ENCODE results near the gene NRDC. TPM values are rescaled to one million over a fixed set of nuclear protein-coding genes. Genes with fewer than 3 reads are reported as not detected.
A peak's percentile ranks its signal among the peaks of the same experiment; 100 is the strongest.
"Not testable (repeated sequence)": the region's sequence is repeated elsewhere in the genome, so short reads cannot be mapped to it uniquely, and the experiment has no call there.

NRDC gene
- total RNA-seq, 2 donors from 2014 or later, result 173 to 204 TPM

DNA sequence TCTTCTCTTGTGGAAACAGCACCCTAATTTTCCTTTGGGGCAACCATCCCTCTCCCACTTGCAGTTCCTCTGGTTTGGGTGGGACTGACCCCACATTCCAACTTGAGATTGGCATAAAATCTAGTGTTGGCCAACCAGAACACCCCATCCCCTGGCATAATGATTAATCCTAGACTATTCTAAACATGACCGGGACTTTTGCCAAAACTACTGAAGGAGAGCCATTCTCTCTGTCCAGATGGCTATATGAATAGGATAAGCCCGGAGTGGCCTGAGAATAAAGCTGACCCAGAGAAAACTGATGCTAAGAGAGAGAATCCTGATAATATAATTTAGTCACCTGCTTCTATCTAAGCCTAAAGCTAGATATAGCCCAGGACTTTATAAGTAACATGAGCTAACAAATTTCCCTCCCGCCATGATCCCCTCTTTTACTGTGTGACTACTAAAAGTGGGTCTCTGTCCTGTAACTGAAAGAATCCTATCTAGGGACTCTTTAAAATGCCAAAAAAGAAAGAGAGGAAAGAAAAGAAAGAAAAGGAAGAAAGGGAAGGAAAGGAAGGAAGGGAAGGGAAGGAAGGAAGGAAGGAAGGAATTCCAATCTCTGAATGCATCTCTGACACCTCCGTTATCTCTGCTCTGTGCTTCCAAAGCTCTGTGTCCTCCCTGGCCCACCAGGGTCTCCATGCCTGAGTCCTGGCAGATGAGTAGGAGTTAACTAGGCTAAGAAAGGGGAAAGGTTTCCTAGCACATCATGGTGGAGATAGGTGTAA lies 28.0 kb upstream of the NRDC start:
- peaks cover 14 to 15% of the 10 kb centered on the region in 2 donors for H3K27me3 Mint-ChIP-seq
- peaks cover 6% of the 10 kb centered on the region for H3K36me3 Mint-ChIP-seq
- H3K9me3 Mint-ChIP-seq, result peaks cover 4% of the 10 kb centered on the region
- DNase-seq (ENCODE audit: low spot score) (no peak), ATAC-seq (no peak)
- no peak overlapping the region for H3K4me3 Mint-ChIP-seq
- H3K27ac Mint-ChIP-seq, result peak overlapping the region in 1 of 2 donors; percentile 69
- H3K4me1 Mint-ChIP-seq (ENCODE audit: low read depth in 2 of 2), result peaks cover 0 to 13% of the 10 kb centered on the region in 2 donors

DNA sequence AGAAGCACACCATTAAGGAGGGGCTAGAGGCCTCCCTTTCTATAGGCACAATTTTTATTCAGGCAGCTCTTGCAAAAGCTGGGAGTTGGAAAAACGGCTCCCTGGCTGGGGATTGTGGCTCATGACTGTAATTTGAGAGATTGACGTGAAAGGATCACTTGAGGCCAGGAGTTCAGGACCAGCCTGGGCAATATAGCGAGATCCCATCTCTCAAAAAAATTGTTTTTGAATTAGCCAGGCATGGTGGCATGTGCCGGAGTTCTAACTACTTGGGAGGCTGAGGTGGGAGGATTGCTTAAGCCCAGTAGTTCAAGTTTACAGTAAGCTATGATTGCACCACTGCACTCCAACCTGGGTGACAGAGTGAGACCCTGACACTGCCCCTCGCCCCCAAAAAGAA lies 23.9 kb upstream of the NRDC start:
- ATAC-seq (no peak), DNase-seq (ENCODE audit: low spot score) (no peak)
- Mint-ChIP-seq H3K36me3 (peaks cover 6% of the 10 kb centered on the region), H3K4me3 (no peak overlapping the region), H3K27ac (no peak overlapping the region), H3K9me3 (peaks cover 4% of the 10 kb centered on the region), H3K4me1 (ENCODE audit: low read depth in 2 of 2) (peaks cover 0 to 13% of the 10 kb centered on the region in 2 donors), H3K27me3 (peaks cover 14 to 30% of the 10 kb centered on the region in 2 donors)

DNA sequence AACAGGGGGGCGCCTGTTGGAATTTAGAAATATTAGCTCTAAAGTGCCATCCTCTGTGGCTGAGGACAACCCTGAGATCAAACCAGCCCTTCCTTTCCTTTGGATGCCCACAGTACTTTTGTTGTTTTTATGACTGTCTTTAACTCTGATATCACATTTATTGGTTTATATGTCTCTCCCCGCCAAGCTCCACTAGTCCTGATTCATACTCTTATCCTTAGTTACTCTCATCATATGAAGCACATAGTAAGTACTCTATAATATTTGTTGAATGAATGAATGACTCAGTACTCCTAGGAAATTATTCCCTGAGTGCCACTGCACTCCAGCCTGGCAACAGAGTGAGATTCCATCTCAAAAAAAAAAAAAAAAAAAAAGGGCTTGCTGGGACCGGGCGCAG lies 22.6 kb upstream of the NRDC start:
- H3K4me3 Mint-ChIP-seq, result no peak overlapping the region
- H3K4me1 Mint-ChIP-seq (ENCODE audit: low read depth in 2 of 2), result peaks cover 0 to 3% of the 10 kb centered on the region in 2 donors
- no peaks in the 10 kb centered on the region for H3K36me3 Mint-ChIP-seq
- no peaks in the 10 kb centered on the region for H3K9me3 Mint-ChIP-seq
- no peak for ATAC-seq
- no peak for DNase-seq (ENCODE audit: low spot score)
- peaks cover 16 to 39% of the 10 kb centered on the region in 2 donors for H3K27me3 Mint-ChIP-seq
- H3K27ac Mint-ChIP-seq, result no peak overlapping the region

DNA sequence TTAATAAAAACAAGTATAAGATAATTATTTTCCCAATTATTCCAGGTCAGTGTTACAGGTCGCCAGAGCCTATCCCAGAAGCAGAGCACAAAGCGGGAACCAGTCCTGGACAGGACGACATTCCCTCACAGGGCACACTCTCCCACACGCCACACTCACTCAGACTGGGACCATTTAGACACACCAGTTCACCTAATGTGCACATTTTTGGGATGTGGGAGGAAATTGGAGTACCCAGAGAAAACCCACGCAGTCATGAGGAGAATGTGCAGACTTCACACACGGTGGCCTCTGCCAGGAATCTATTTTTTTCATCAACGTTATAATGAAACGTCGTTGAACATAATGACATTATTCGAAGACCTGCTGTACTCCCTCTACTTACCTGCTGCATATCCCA lies 20.5 kb upstream of the NRDC start:
- Mint-ChIP-seq H3K4me3 (no peak overlapping the region), H3K9me3 (no peaks in the 10 kb centered on the region), H3K36me3 (no peaks in the 10 kb centered on the region), H3K27ac (no peak overlapping the region), H3K27me3 (peaks cover 24 to 49% of the 10 kb centered on the region in 2 donors), H3K4me1 (ENCODE audit: low read depth in 2 of 2) (no peaks in the 10 kb centered on the region)
- ATAC-seq, result no peak
- no peak for DNase-seq (ENCODE audit: low spot score)

DNA sequence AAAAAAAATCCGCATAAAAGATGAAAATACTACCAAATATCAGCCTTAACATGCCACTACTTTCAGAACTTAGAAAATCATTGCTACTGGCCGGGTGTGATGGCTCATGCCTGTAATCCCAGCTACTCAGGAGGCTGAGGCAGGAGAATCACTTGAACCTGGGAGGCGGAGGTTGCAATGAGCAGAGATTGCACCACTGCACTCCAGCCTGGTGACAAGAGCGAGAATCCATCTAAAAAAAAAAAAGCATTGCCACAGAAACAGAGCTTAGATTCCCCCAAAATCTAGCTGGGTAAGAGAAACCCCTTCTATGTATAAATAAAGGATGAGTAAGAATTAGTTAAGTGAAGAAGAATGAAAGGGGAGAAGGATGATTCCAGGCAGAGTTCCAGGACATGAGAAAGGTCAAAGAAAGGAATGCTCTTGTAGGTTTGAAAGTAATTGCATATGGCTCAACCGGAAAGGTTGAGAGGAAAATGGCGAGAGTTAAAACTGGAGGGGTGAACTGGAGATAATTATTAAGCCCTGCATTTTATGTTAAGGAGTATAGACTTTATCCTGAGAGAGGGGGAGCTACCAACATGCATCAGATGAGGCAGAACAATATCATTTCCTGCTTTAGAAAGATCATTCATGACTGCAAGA lies 19.7 kb upstream of the NRDC start:
- DNase-seq (ENCODE audit: low spot score) (no peak), ATAC-seq (no peak)
- Mint-ChIP-seq H3K27ac (no peak overlapping the region), H3K4me1 (ENCODE audit: low read depth in 2 of 2) (no peaks in the 10 kb centered on the region), H3K36me3 (no peaks in the 10 kb centered on the region), H3K27me3 (peaks cover 29 to 50% of the 10 kb centered on the region in 2 donors), H3K4me3 (no peak overlapping the region), H3K9me3 (no peaks in the 10 kb centered on the region)

DNA sequence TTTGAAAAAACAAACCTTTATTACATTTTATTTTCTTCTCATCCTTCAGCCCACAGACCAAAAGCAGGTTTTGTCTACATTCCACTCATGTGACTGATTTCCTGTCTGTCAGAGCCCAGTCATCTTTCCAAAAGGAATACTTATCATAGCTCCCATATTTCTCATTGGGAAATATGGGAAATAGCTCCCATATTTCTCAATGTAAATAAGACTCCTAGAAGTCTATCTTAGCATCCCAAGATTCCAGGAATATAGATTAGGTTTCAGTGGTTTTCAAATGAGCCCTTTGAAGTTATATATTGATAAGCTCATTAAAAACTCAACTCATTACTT lies 19.1 kb upstream of the NRDC start:
- DNase-seq (ENCODE audit: low spot score) (no peak), ATAC-seq (no peak)
- Mint-ChIP-seq H3K4me3 (no peak overlapping the region), H3K36me3 (no peaks in the 10 kb centered on the region), H3K4me1 (ENCODE audit: low read depth in 2 of 2) (no peaks in the 10 kb centered on the region), H3K27ac (no peak overlapping the region), H3K9me3 (no peaks in the 10 kb centered on the region), H3K27me3 (peaks cover 32 to 50% of the 10 kb centered on the region in 2 donors)

DNA sequence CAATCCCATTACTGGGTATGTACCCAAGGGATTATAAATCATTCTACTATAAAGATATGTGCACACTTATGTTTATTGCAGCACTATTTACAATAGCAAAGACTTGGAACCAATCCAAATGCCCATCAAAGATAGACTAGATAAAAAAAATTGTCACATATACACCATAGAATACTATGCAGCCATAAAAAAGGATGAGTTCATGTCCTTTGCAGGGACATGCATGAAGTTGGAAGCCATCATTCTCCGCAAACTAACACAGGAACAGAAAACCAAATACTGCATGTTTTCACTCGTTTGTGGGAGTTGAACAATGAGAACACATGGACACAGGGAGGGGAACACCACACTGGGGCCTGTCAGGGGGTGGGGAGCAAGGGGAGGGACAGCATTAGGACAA lies 16.2 kb upstream of the NRDC start:
- peaks cover 39 to 45% of the 10 kb centered on the region in 2 donors for H3K27me3 Mint-ChIP-seq
- not testable (repeated sequence) for ATAC-seq; H3K4me1 Mint-ChIP-seq (ENCODE audit: low read depth in 2 of 2); H3K27ac Mint-ChIP-seq; DNase-seq (ENCODE audit: low spot score); H3K4me3 Mint-ChIP-seq; H3K36me3 Mint-ChIP-seq; H3K9me3 Mint-ChIP-seq

DNA sequence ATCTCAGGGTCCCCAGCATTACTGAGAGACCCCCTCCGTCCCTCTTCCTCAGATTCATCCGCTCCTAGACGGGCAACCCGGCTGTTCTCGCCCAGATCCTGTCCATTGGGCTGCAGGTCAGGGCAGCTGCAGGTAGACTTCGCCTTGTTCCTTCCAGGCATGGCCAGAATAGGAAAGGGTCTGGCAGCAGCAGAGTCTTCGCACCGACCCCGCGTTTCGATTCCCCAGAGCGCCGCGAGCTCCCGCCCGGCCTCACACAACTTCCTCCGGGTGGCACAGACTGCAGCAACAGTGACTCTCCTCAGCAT lies 265 bp downstream of the NRDC start:
- peaks cover 12 to 14% of the 10 kb centered on the region in 2 donors for H3K4me1 Mint-ChIP-seq (ENCODE audit: low read depth in 2 of 2)
- DNase-seq (ENCODE audit: low spot score) (no peak), ATAC-seq (peak in 1 of 2 donors; percentile 11)
- H3K4me3 Mint-ChIP-seq, result no peak overlapping the region
- H3K27ac Mint-ChIP-seq, result no peak overlapping the region
- no peaks in the 10 kb centered on the region for H3K9me3 Mint-ChIP-seq
- H3K36me3 Mint-ChIP-seq, result no peaks in the 10 kb centered on the region
- H3K27me3 Mint-ChIP-seq, result peaks cover 14 to 24% of the 10 kb centered on the region in 2 donors

DNA sequence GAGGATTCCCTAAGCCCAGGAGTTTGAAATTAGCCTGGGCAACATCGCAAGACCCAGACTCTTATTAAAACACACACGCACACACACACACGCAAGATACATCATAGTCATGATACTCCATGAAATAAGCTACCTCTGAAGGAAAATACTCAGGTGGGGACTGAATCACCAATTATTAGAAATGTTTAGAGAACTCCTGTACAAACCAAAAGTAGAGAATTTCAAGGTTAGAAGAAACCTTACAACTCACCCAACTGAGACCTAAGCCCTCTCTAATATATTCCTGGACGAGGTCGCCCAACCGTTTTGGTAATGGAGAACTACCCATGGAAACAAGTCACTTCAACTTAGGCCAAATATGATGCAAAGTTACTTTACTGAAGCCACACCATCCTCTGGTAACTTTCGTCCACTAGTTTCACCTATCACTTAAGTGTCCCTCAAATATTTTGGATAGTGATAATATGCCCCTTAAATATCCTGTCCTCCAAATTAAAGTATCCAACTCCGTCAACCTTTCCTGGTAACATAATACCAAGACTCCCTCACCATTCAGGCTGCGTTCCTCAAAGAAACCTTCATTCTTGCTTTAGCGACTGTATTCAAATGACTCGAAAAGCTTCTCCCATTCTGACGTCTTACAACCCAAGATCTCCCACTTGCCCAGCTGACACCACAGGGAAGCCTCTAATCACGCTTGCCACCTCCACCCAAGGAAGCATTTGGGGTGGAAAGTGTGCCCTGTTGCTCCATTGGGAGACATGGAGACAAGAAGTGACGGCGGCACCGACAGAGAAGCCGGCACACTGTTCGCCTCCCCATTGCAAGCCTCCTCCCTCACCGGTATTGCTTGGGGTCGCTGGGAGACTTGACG lies 856 bp downstream of the NRDC start:
- peaks cover 8 to 18% of the 10 kb centered on the region in 2 donors for H3K27me3 Mint-ChIP-seq
- H3K27ac Mint-ChIP-seq, result no peak overlapping the region
- ATAC-seq (peak in 1 of 2 donors; percentile 0), DNase-seq (ENCODE audit: low spot score) (peak; percentile 61)
- no peaks in the 10 kb centered on the region for H3K9me3 Mint-ChIP-seq
- H3K4me1 Mint-ChIP-seq (ENCODE audit: low read depth in 2 of 2), result peaks cover 13 to 14% of the 10 kb centered on the region in 2 donors
- H3K36me3 Mint-ChIP-seq, result no peaks in the 10 kb centered on the region
- no peak overlapping the region for H3K4me3 Mint-ChIP-seq

DNA sequence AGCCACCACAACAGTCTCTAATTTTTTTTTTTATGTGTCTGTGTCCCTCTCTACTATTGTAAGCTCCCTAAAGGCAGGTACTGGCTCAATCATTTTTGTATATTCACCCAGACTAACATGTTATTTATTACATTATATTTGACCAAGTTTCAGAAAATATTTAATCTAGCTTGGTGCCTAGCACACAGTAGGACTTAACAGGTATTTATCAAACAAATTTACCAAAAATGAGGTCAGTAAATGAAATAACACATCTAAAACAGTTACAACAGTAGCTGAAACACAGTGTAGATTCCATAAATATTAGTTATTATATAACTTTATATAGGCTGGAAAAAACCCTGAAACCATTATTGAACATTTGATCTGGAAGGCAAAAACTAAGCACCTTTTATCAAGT lies 2.7 kb downstream of the NRDC start:
- no peak for DNase-seq (ENCODE audit: low spot score)
- Mint-ChIP-seq H3K27me3 (peaks cover 4 to 7% of the 10 kb centered on the region in 2 donors), H3K36me3 (no peaks in the 10 kb centered on the region), H3K4me3 (no peak overlapping the region), H3K4me1 (ENCODE audit: low read depth in 2 of 2) (peaks cover 26% of the 10 kb centered on the region in 2 donors), H3K9me3 (no peaks in the 10 kb centered on the region), H3K27ac (peak overlapping the region; percentile 11 to 66)
- ATAC-seq, result no peak

DNA sequence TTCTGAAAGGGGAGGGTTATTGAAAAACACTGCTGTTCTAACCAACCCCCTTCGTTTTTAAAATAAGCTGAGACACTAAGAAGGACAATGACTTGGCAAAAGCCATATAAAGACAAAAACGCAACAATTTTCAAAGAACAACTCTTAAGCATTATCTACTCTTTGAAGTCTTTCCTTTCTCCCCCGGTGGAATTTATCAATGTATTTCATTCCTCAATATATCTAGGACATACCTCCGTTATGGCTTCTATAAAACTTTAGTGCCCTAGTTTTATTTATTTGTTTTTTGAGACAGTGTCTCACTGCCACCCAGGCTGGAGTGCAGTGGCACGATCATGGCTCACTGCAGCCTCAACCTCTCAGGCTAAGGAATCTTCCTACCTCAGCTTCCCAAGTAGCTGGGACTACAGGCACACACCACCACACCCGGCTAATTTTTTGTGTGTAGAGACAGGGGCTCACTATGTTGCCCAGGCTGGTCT lies 3.2 kb downstream of the NRDC start:
- Mint-ChIP-seq H3K36me3 (no peaks in the 10 kb centered on the region), H3K27ac (peak overlapping the region; percentile 11 to 66), H3K4me1 (ENCODE audit: low read depth in 2 of 2) (peaks cover 29 to 32% of the 10 kb centered on the region in 2 donors), H3K9me3 (no peaks in the 10 kb centered on the region), H3K4me3 (no peak overlapping the region), H3K27me3 (peaks cover 0 to 2% of the 10 kb centered on the region in 2 donors)
- no peak for DNase-seq (ENCODE audit: low spot score)
- ATAC-seq, result no peak

DNA sequence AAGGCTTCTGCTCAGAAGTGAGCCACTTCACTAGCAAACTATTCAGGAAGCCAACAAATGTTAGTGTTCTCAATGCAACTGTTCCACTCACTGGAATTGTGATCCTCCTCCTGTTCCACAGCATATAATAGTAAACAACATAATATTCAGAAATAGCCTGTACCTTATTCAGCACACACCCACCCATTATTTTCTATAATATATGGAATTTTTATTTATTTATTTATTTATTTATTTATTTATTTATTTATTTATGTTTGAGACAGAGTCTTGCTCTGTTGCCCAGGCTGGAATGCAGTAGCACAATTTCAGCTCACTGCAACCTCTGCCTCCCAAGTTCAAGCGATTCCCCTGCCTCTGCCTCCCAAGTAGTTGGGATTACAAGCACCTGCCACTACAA lies 5.3 kb downstream of the NRDC start:
- DNase-seq (ENCODE audit: low spot score); H3K4me3 Mint-ChIP-seq; H3K36me3 Mint-ChIP-seq; H3K27ac Mint-ChIP-seq; ATAC-seq; H3K27me3 Mint-ChIP-seq; H3K9me3 Mint-ChIP-seq: not testable (repeated sequence)
- peaks cover 32 to 37% of the 10 kb centered on the region in 2 donors for H3K4me1 Mint-ChIP-seq (ENCODE audit: low read depth in 2 of 2)

DNA sequence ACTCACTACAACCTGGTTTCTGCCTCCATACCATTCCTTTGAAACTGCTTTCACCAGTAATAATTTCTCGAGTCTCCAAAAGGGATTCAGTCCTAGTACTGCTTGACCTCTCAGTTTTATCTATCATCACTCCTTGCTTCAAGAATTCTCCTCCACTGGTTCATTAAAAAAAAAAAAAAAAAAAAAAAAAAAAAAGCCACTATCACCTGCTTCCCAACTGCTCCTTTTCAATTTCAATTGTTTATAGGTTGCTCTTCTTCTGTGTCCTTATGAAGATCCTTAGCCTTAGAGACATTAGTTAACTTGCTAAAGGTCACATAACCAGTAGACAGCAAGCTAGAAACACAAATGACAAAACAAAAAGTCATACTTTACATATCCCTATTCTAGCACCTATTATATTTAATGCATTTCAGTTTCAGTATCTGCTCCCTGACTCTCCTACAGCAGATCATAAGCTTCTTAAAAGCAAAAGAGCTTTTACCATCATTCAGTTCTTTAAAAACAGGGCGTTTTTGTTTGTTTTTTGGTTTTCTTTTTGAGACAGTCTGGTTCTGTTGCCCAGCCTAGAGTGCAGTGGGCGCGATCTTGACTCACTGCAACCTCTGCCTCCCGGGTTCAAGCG lies 7.1 kb downstream of the NRDC start:
- Mint-ChIP-seq H3K27ac (peak overlapping the region in 1 of 2 donors; percentile 3), H3K36me3 (no peaks in the 10 kb centered on the region), H3K9me3 (no peaks in the 10 kb centered on the region), H3K4me1 (ENCODE audit: low read depth in 2 of 2) (peaks cover 47 to 52% of the 10 kb centered on the region in 2 donors), H3K27me3 (no peaks in the 10 kb centered on the region), H3K4me3 (no peak overlapping the region)
- DNase-seq (ENCODE audit: low spot score) (no peak), ATAC-seq (no peak)
